Heart left ventricle (tissue), 16 donors: ENCODE results near the gene LLGL2. TPM values are rescaled to one million over a fixed set of nuclear protein-coding genes. Genes with fewer than 3 reads are reported as not detected.

ENCODE experiments used
- ATAC-seq, 4 donors: fragments of 200-7000 bp; cut with Tn5 transposase; one replicate each; pipeline ENCODE4 v1.9.1; 2020 to 2022; ENCODE audit warnings: moderate library complexity in 4 of 4, mild to moderate bottlenecking in 3 of 4, moderate number of reproducible peaks in 1 of 4
- DNase-seq, 5 donors: peaks; one replicate each; pipeline ENCODE4 v3.0.0-alpha.2; 2020
- H3K27ac ChIP-seq, 12 donors: fragments of 200-600 bp; sonication (generic) in 4 of 12; one replicate each; pipeline versions ENCODE4 v1.5.0 to v1.8.0; 2016 to 2022; ENCODE audit warnings: mild to moderate bottlenecking in 2 of 12
- H3K27me3 ChIP-seq, 9 donors: fragments of 200-600 bp; sonication (generic) in 2 of 9; one replicate each; pipeline versions ENCODE4 v1.5.1 to v1.8.0; 2016 to 2022; ENCODE audit warnings: mild to moderate bottlenecking in 3 of 9
- H3K36me3 ChIP-seq, 9 donors: fragments of 200-600 bp; sonication (generic) in 2 of 9; one replicate each; pipeline versions ENCODE4 v1.5.0 to v1.8.0; 2018 to 2022; ENCODE audit warnings: mild to moderate bottlenecking in 2 of 9
- H3K4me1 ChIP-seq, 12 donors: fragments of 200-600 bp; sonication (generic) in 4 of 12; one replicate each; pipeline versions ENCODE4 v1.5.0 to v1.8.0; 2016 to 2022; ENCODE audit warnings: mild to moderate bottlenecking in 3 of 12
- H3K4me3 ChIP-seq, 12 donors: fragments of 200-600 bp; sonication (generic) in 4 of 12; one replicate each; pipeline versions ENCODE4 v1.5.0 to v1.8.0; 2017 to 2022; ENCODE audit warnings: mild to moderate bottlenecking in 9 of 12, moderate library complexity in 4 of 12
- H3K9me3 ChIP-seq, 12 donors: fragments of 200-600 bp; sonication (generic) in 4 of 12; one replicate each; pipeline versions ENCODE4 v1.5.0 to v1.8.0; 2016 to 2022; ENCODE audit warnings: mild to moderate bottlenecking in 1 of 12
- POLR2A ChIP-seq, 2 donors: fragments of 450-650 bp; IDR thresholded peaks; one replicate each; pipeline ENCODE4 v1.6.1; 2017; ENCODE audit warnings: antibody characterized with exemption in 2 of 2, mild to moderate bottlenecking in 2 of 2, moderate library complexity in 2 of 2
- WGBS, 4 donors: extraction: QIAGEN DNeasy Blood & Tissue Kit in 2 of 4; methylation state at CpG; one replicate each; pipeline versions ENCODE4 v1.1.5 to v1.1.7; 2013 to 2018; 5-methylcytosine and 5-hydroxymethylcytosine counted together
- intact Hi-C, 10 donors: fragments of 100-400 bp; cut with DNase I; formaldehyde crosslinking; loops; one replicate each; pipeline versions ENCODE4 v1.11.1 to v1.14.2; 2022
- polyA plus RNA-seq, 2 donors: library from polyadenylated mRNA; stranded (reverse); fragments of 200-250 nt; gene quantifications; one replicate each; pipeline ENCODE4 v1.2.3, GENCODE V29; 2013
- total RNA-seq, 9 donors: library from RNA; depleted of rRNA in 2 of 9; stranded (reverse); fragments of >200 nt in 2 of 9; fragmentation: NEBNext Ultra II Directional in 3 of 9; extraction: Animal tissue kit (Norgen Biotek cat#: 25700) in 3 of 9; gene quantifications; one replicate each; pipeline versions ENCODE4 v1.1.0 to v1.2.4, GENCODE V29; 2016 to 2023
- TF ChIP-seq, protein P1 (sequence below), 12 donors: fragments of 200-600 bp; sonication (generic) in 4 of 12; IDR thresholded peaks; one replicate each; pipeline versions ENCODE4 v1.5.0 to v1.8.0; 2018 to 2022; ENCODE audit warnings: antibody characterized with exemption in 12 of 12, mild to moderate bottlenecking in 5 of 12
- donor health status: ischemic (EF 13 %, LVEDD 7.1; RV severe dilation, severe dysfunction).
- donor health status: healthy with polysubstance abuse.
- donor health status: DM: no; HTN: yes; CAD: no.
- donor health status: DM: no; HTN: no; CAD: no.
- donor health status: ischemic (EF 25% LVEDD 6.9; RV normal size, moderate dysfunction).
- donor health status: ischemic (EF 25% LVEDD 5.7; RV mildly dilated, moderate dysfunction).
- donor health status: healthy.
- donor health status: DM: yes; HTN: yes; CAD: no.
- donor health status: ischemic (EF 35%, LVEDD 5.7; RV mildly dilated, moderate dysfunction).
- donor health status: nonischemic (EF 11% LVEDD 7.7; RV severe dilation, severe dysfunction).
- donor health status: DM: yes; HTN: yes; CAD: no.
- donor health status: PGD.
- donor health status: ischemic (EF 29% LVEDD 5.4; RV normal size, mild dysfunction).
- donor health status: nonischemic (EF 23%, LVEDD 6.1; RV moderate dilation, normal function).

LLGL2 gene
- total and polyA plus RNA-seq, 11 donors, result 1.8 to 8.1 (median 3.6) TPM

DNA sequence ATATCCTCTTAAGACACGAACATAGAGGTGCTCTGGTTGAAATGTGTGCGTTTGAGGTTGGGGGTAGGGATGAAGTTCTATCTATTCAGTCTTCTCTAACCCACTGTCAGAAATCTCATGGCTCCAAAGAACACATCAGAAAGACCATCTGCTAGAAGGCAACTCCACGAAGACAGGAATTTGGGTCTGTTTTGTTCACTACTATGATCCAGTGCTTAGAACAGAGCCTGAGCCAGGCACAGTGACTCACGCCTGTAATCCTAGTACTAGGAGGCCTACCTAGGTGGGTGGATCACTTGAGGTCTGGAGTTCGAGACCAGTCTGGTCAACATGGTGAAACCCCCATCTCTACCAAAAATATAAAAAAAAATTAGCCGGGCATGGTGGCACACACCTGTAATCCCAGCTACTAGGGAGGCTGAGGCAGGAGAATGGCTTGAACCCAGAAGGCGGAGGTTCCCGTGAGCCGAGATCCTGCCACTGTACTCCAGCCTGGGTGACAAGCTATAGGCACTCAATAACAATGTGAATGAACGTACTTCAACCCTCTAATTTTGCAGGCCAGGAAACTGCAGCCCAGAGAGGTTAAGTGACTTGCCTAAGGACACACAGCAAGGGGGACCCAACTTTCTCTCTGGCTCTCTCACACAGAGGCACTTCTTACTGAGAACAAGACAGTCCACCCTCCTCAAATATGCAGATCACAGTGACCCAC lies 12.4 kb upstream of the LLGL2 start:
- TF ChIP-seq, protein P1, sequence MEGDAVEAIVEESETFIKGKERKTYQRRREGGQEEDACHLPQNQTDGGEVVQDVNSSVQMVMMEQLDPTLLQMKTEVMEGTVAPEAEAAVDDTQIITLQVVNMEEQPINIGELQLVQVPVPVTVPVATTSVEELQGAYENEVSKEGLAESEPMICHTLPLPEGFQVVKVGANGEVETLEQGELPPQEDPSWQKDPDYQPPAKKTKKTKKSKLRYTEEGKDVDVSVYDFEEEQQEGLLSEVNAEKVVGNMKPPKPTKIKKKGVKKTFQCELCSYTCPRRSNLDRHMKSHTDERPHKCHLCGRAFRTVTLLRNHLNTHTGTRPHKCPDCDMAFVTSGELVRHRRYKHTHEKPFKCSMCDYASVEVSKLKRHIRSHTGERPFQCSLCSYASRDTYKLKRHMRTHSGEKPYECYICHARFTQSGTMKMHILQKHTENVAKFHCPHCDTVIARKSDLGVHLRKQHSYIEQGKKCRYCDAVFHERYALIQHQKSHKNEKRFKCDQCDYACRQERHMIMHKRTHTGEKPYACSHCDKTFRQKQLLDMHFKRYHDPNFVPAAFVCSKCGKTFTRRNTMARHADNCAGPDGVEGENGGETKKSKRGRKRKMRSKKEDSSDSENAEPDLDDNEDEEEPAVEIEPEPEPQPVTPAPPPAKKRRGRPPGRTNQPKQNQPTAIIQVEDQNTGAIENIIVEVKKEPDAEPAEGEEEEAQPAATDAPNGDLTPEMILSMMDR (IDR thresholded peaks at IDR 0.05), result no peak
- ATAC-seq, result no peak
- intact Hi-C loops, result loop anchor here in 3 of 10 donors (5.0 to 10.0 kb wide), 5 partner anchors 56 to 228 kb away; partner anchors contain the start of genes TMEM94 (in 2 of the 3) and SLC25A19 (in 1 of the 3)
- WGBS, 4 donors, result 44 to 56% (median 48%) methylated on average over 10 of the region's 10 CpGs
- peaks cover 3 to 84% (median 59%) of the 10 kb centered on the region in 12 donors for H3K4me1 ChIP-seq
- H3K9me3 ChIP-seq, result no peaks in the 10 kb centered on the region
- H3K27ac ChIP-seq, result peak overlapping the region; percentile 89 to 98 (median 94)
- DNase-seq, result peak in 1 of 5 donors; percentile 13
- no peaks in the 10 kb centered on the region for H3K27me3 ChIP-seq
- H3K36me3 ChIP-seq, result peaks cover 0 to 42% (median 6%) of the 10 kb centered on the region in 9 donors
- H3K4me3 ChIP-seq, result peak overlapping the region; percentile 77 to 99 (median 93)

- intact Hi-C loops, result loop anchor here in 3 of 10 donors (5.0 to 10.0 kb wide), 5 partner anchors 56 to 229 kb away; partner anchors contain the start of genes TMEM94 (in 2 of the 3) and SLC25A19 (in 1 of the 3)
- Histone ChIP-seq H3K27ac (peak overlapping the region; percentile 89 to 98 (median 94)), H3K4me3 (peak overlapping the region; percentile 77 to 99 (median 93)), H3K4me1 (peaks cover 3 to 79% (median 54%) of the 10 kb centered on the region in 12 donors), H3K36me3 (peaks cover 0 to 42% (median 6%) of the 10 kb centered on the region in 9 donors), H3K27me3 (no peaks in the 10 kb centered on the region), H3K9me3 (no peaks in the 10 kb centered on the region)
- ATAC-seq (no peak), DNase-seq (no peak)
- 53 to 64% (median 59%) methylated on average over 9 to 17 of the region's 17 CpGs for WGBS, 4 donors
- no peak for TF ChIP-seq POLR2A (IDR thresholded peaks at IDR 0.05)
- TF ChIP-seq, protein P1 (IDR thresholded peaks at IDR 0.05), result no peak
Measured at GRCh38 chr17:75513641-75514000, 11.9 kb upstream of the LLGL2 start.

DNA sequence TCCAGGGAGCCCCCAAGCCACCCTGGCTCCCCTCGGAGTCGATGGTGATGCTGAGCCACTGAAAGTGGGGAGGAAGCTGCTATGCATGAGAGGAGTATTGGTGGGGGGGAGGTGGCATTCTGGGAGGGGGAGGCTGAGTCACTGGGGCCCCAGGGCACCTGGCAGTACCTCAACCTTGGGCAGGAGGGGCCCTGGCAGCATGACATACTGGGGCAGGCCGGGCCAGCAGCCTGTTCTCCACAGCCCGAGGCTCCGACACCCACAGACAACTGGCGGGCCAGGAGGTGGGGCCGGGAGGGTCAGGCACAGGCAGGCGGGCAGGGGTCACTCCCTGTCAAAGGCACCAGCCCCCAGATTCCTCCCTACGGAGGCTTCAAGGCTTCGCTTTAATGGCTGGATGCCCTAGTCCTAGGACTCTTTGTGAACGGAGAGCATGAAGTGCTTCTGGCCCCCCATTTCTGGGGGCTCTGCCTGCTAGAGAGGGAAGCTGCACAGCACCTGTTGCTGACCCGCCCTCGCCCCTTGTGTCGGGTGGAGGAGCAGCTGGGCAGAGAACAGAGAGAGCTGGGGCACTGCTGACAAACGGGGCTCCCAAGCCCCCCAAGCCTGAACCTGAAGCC lies 11.1 kb upstream of the LLGL2 start:
- DNase-seq (peak in 3 of 5 donors; percentile 50 to 66 (median 64)), ATAC-seq (no peak)
- no peaks in the 10 kb centered on the region for H3K27me3 ChIP-seq
- 0 to 11% (median 4%) methylated on average over 4 to 15 of the region's 15 CpGs for WGBS, 4 donors
- H3K4me3 ChIP-seq, result peak overlapping the region; percentile 77 to 99 (median 93)
- H3K4me1 ChIP-seq, result peaks cover 3 to 71% (median 46%) of the 10 kb centered on the region in 12 donors
- H3K9me3 ChIP-seq, result no peaks in the 10 kb centered on the region
- peaks cover 0 to 42% (median 11%) of the 10 kb centered on the region in 9 donors for H3K36me3 ChIP-seq
- intact Hi-C loops, result loop anchor here in 4 of 10 donors (2.0 to 10.0 kb wide), 8 partner anchors 38 to 230 kb away; partner anchors contain the start of genes TMEM94 (in 2 of the 4) and SLC25A19 (in 1 of the 4)
- H3K27ac ChIP-seq, result peak overlapping the region; percentile 86 to 98 (median 94)
- TF ChIP-seq, protein P1 (IDR thresholded peaks at IDR 0.05), result no peak
